IPS DF 6.9 (cell line): Measurements from ENCODE around the gene GSTA2.
"Not testable (repeated sequence)": the region's sequence is repeated elsewhere in the genome, so short reads cannot be mapped to it uniquely, and the experiment has no call there.

ENCODE experiments used
- DNase-seq: peaks from one replicate; pipeline ENCODE4 v3.0.0-alpha.2; 2013; ENCODE audit warnings: low read depth, low spot score
- H3K27ac ChIP-seq: one replicate; pipeline ENCODE4 v1.5.1; 2013; ENCODE audit warnings: low read length, control low read depth
- H3K27me3 ChIP-seq: 2 replicates; pipeline ENCODE4 v1.6.1; 2013; ENCODE audit warnings: mild to moderate bottlenecking, low read length; ENCODE audit not compliant: control insufficient read depth, insufficient read depth
- H3K36me3 ChIP-seq: 2 replicates; pipeline ENCODE4 v1.6.1; 2013; ENCODE audit warnings: low read length; ENCODE audit not compliant: control insufficient read depth, insufficient read depth
- H3K4me1 ChIP-seq: 2 replicates; pipeline ENCODE4 v1.6.1; 2013; ENCODE audit warnings: low read length; ENCODE audit not compliant: control insufficient read depth, insufficient read depth
- H3K4me3 ChIP-seq: 2 replicates; pipeline ENCODE4 v1.5.1; 2013; ENCODE audit warnings: mild to moderate bottlenecking, low read length
- H3K9me3 ChIP-seq: 2 replicates; pipeline ENCODE4 v1.6.1; 2013; ENCODE audit warnings: low read length, inconsistent platforms; ENCODE audit not compliant: control insufficient read depth, insufficient read depth
- WGBS: extraction: QIAGEN DNeasy Blood & Tissue Kit; methylation state at CpG from one replicate; pipeline ENCODE4 v1.1.7; 2013; ENCODE audit warnings: mixed read lengths, missing lambda C conversion rate; ENCODE audit not compliant: insufficient read length, insufficient coverage; 5-methylcytosine and 5-hydroxymethylcytosine counted together

The GSTA2 gene

GRCh38 chr6:52763322-52763916 is at the start of gene GSTA2:
Gene GSTA2 (minus strand): TSS chr6:52763475. CDS start chr6:52757947, 5,528 bp downstream.
- not testable (repeated sequence) for H3K4me1 ChIP-seq, H3K27me3 ChIP-seq, H3K27ac ChIP-seq, DNase-seq, H3K4me3 ChIP-seq, H3K36me3 ChIP-seq, H3K9me3 ChIP-seq
- no CpG with 5 or more reads among the region's 2 CpGs for WGBS

GRCh38 chr6:52809777-52810176 is 46.5 kb upstream of the GSTA2 start:
- H3K27ac ChIP-seq, DNase-seq, H3K4me1 ChIP-seq, H3K36me3 ChIP-seq, H3K4me3 ChIP-seq, H3K27me3 ChIP-seq, H3K9me3 ChIP-seq: not testable (repeated sequence)
- no CpG with 5 or more reads among the region's 4 CpGs for WGBS

- WGBS: no CpG with 5 or more reads among the region's 5 CpGs
- H3K27me3 ChIP-seq: no peaks in the 10 kb centered on the region
- H3K4me1 ChIP-seq: no peaks in the 10 kb centered on the region
- no peak overlapping the region for H3K27ac ChIP-seq
- H3K9me3 ChIP-seq: no peaks in the 10 kb centered on the region
- no peak for DNase-seq
- H3K36me3 ChIP-seq: no peaks in the 10 kb centered on the region
- no peak overlapping the region for H3K4me3 ChIP-seq
Observed at GRCh38 chr6:52808660-52809059, 45.4 kb upstream of the GSTA2 start.

GRCh38 chr6:52803668-52804255 is 40.5 kb upstream of the GSTA2 start, which contains the start of gene GSTA1:
Gene GSTA1 (minus strand): TSS chr6:52803816. CDS start chr6:52799267, 4,549 bp downstream.
- not testable (repeated sequence) for H3K36me3 ChIP-seq, H3K27me3 ChIP-seq
- WGBS: no CpG with 5 or more reads among the region's 5 CpGs

GRCh38 chr6:52802806-52803205 is 39.5 kb upstream of the GSTA2 start:
- H3K9me3 ChIP-seq: no peaks in the 10 kb centered on the region
- no peaks in the 10 kb centered on the region for H3K27me3 ChIP-seq
- no peak for DNase-seq
- WGBS: no CpG with 5 or more reads among the region's 1 CpG
- no peaks in the 10 kb centered on the region for H3K36me3 ChIP-seq
- H3K4me3 ChIP-seq: no peak overlapping the region
- H3K4me1 ChIP-seq: no peaks in the 10 kb centered on the region
- no peak overlapping the region for H3K27ac ChIP-seq

More at GRCh38 chr6:52803668-52804255, 40.5 kb upstream of the GSTA2 start, which contains the start of gene GSTA1:
- DNase-seq, H3K4me1 ChIP-seq, H3K9me3 ChIP-seq, H3K4me3 ChIP-seq, H3K27ac ChIP-seq: not testable (repeated sequence)

GRCh38 chr6:52801188-52801841 is 38.0 kb upstream of the GSTA2 start:
- Histone ChIP-seq H3K9me3 (no peaks in the 10 kb centered on the region), H3K4me3 (no peak overlapping the region), H3K36me3 (no peaks in the 10 kb centered on the region), H3K4me1 (no peaks in the 10 kb centered on the region), H3K27me3 (no peaks in the 10 kb centered on the region), H3K27ac (no peak overlapping the region)
- WGBS: no CpG with 5 or more reads among the region's 2 CpGs
- no peak for DNase-seq

- no CpG with 5 or more reads among the region's 1 CpG for WGBS
- DNase-seq, H3K4me3 ChIP-seq, H3K27ac ChIP-seq, H3K36me3 ChIP-seq, H3K9me3 ChIP-seq, H3K27me3 ChIP-seq, H3K4me1 ChIP-seq: not testable (repeated sequence)
Observed at GRCh38 chr6:52799272-52799671, 36.0 kb upstream of the GSTA2 start.

- not testable (repeated sequence) for H3K27ac ChIP-seq, H3K36me3 ChIP-seq, H3K4me3 ChIP-seq, H3K9me3 ChIP-seq, H3K4me1 ChIP-seq, H3K27me3 ChIP-seq, DNase-seq
- no CpG with 5 or more reads among the region's 2 CpGs for WGBS
Observed at GRCh38 chr6:52794366-52794765, 31.1 kb upstream of the GSTA2 start.

- H3K27me3 ChIP-seq: no peaks in the 10 kb centered on the region
- no peak overlapping the region for H3K27ac ChIP-seq
- no peak for DNase-seq
- H3K36me3 ChIP-seq: no peaks in the 10 kb centered on the region
- no peak overlapping the region for H3K4me3 ChIP-seq
- H3K4me1 ChIP-seq: no peaks in the 10 kb centered on the region
- WGBS: no CpG with 5 or more reads among the region's 1 CpG
- no peaks in the 10 kb centered on the region for H3K9me3 ChIP-seq
Observed at GRCh38 chr6:52790861-52791260, 27.6 kb upstream of the GSTA2 start.

GRCh38 chr6:52789658-52790057 is 26.4 kb upstream of the GSTA2 start:
- not testable (repeated sequence) for H3K27ac ChIP-seq, DNase-seq, H3K4me3 ChIP-seq, H3K36me3 ChIP-seq, H3K4me1 ChIP-seq, H3K9me3 ChIP-seq, H3K27me3 ChIP-seq
- no CpG with 5 or more reads among the region's 1 CpG for WGBS
